Neural cell (in vitro differentiated cells): ENCODE results near the gene INPP5A.

Source experiments
- CTCF ChIP-seq: fragments of 450-650 bp; IDR thresholded peaks from 2 replicates; pipeline ENCODE4 v1.5.1; 2014; ENCODE audit warnings: antibody characterized with exemption, mild to moderate bottlenecking, moderate library complexity; ENCODE audit not compliant: poor library complexity, severe bottlenecking
- EP300 ChIP-seq: fragments of 450-650 bp; conservative IDR thresholded peaks from 2 replicates; pipeline ENCODE4 v1.6.1; 2014; ENCODE audit warnings: antibody characterized with exemption, mild to moderate bottlenecking, moderate library complexity; ENCODE audit not compliant: poor library complexity, severe bottlenecking
- EZH2 ChIP-seq: fragments of 200-600, 300-800 bp; shearing (Covaris generic), sonication (generic); IDR thresholded peaks from 2 replicates; pipeline ENCODE4 v1.6.1; 2014; ENCODE audit warnings: antibody characterized with exemption, low read length, borderline replicate concordance, mild to moderate bottlenecking; ENCODE audit not compliant: insufficient read depth, poor library complexity, severe bottlenecking
- MXI1 ChIP-seq: fragments of 450-650 bp; conservative IDR thresholded peaks from 2 replicates; pipeline ENCODE4 v1.6.1; 2014; ENCODE audit warnings: antibody characterized with exemption, mild to moderate bottlenecking; ENCODE audit not compliant: poor library complexity, severe bottlenecking
- POLR2AphosphoS5 ChIP-seq: IDR thresholded peaks from 2 replicates; pipeline ENCODE4 v1.6.1; 2012
- RAD21 ChIP-seq: fragments of 450-650 bp; conservative IDR thresholded peaks from 2 replicates; pipeline ENCODE4 v1.6.1; 2014; ENCODE audit warnings: antibody characterized with exemption, mild to moderate bottlenecking, moderate library complexity
- TAF1 ChIP-seq: IDR thresholded peaks from 2 replicates; pipeline ENCODE4 v1.6.1; 2012; ENCODE audit warnings: low read depth

GRCh38 chr10:132509506-132510173, 27.9 kb upstream of the INPP5A start:
- TF ChIP-seq CTCF (no peak), EZH2 (no peak), EP300 (no peak), TAF1 (no peak), RAD21 (no peak), POLR2AphosphoS5 (no peak), MXI1 (no peak)
